Kidney (tissue), 14 donors: ENCODE data around the gene DPYSL4. TPM values are rescaled to one million over a fixed set of nuclear protein-coding genes. Genes with fewer than 3 reads are reported as not detected.

Source experiments
- DNase-seq, 5 donors: peaks; one replicate each; pipeline ENCODE4 v3.0.0-alpha.2; 2013 to 2020
- FAIRE-seq: peaks from 2 replicates; lab custom pipeline; 2012; peaks lifted over from hg19 to GRCh38; lab: Jason Lieb, UNC
- H3K27ac ChIP-seq, 2 donors: one replicate each; pipeline ENCODE4 v1.7.0; 2013; ENCODE audit warnings: low read depth in 2 of 2, low read length in 2 of 2, inconsistent platforms in 1 of 2
- H3K27me3 ChIP-seq: one replicate; pipeline ENCODE4 v1.7.1; 2013; ENCODE audit warnings: low read length, inconsistent platforms; ENCODE audit not compliant: control insufficient read depth, insufficient read depth
- H3K36me3 ChIP-seq, 3 donors: one replicate each; pipeline versions ENCODE4 v1.7.0 to v1.7.1; 2013; ENCODE audit warnings: low read length in 3 of 3, control low read depth in 1 of 3, inconsistent platforms in 1 of 3; ENCODE audit not compliant: insufficient read depth in 3 of 3, control insufficient read depth in 2 of 3
- H3K4me1 ChIP-seq, 3 donors: one replicate each; pipeline versions ENCODE4 v1.7.0 to v1.7.1; 2013; ENCODE audit warnings: low read length in 3 of 3, inconsistent platforms in 1 of 3, low read depth in 1 of 3; ENCODE audit not compliant: control insufficient read depth in 2 of 3, insufficient read depth in 2 of 3
- H3K4me3 ChIP-seq, 3 donors: one replicate each; pipeline versions ENCODE4 v1.7.0 to v1.8.1; 2013; ENCODE audit warnings: low read length in 3 of 3, control low read depth in 1 of 3, inconsistent platforms in 1 of 3
- H3K9ac ChIP-seq, 3 donors: one replicate each; pipeline versions ENCODE4 v1.7.0 to v1.7.1; 2013; ENCODE audit warnings: low read length in 3 of 3, control low read depth in 1 of 3, inconsistent platforms in 1 of 3
- H3K9me3 ChIP-seq, 3 donors: one replicate each; pipeline versions ENCODE4 v1.7.0 to v1.7.1; 2013; ENCODE audit warnings: low read length in 3 of 3, control low read depth in 1 of 3, inconsistent platforms in 1 of 3; ENCODE audit not compliant: control insufficient read depth in 2 of 3, insufficient read depth in 1 of 3
- CTCF ChIP-seq: IDR thresholded peaks from 3 replicates; pipeline ENCODE4 v1.5.1; 2012; ENCODE audit warnings: mild to moderate bottlenecking, moderate library complexity, borderline replicate concordance; ENCODE audit not compliant: insufficient read depth; ENCODE audit errors: extremely low read depth
- intact Hi-C: fragments of 100-400 bp; cut with DNase I; formaldehyde crosslinking; loops from one replicate; pipeline ENCODE4 v1.11.1; 2022
- polyA plus RNA-seq: library from polyadenylated mRNA; stranded (reverse); fragments of 350-450 nt; fragmentation: Illumina TruSeq; extraction: RNeasy Lipid Tissue Mini Kit (QIAGEN cat#74804); gene quantifications from one replicate; pipeline ENCODE4 v1.2.3, GENCODE V29; 2014; ENCODE audit warnings: low read depth, low replicate concordance; ENCODE audit not compliant: insufficient read depth
- total RNA-seq: library from RNA; stranded (reverse); fragmentation: NEBNext Ultra II Directional; extraction: Animal tissue kit (Norgen Biotek cat#: 25700); gene quantifications from one replicate; pipeline ENCODE4 v1.2.1, GENCODE V29; 2021
- donor health status: control.
- donor health status: control.
- donor health status: control.
- donor health status: control.
- donor health status: control.
- donor health status: DM: yes; HTN: yes; CAD: no.
- donor health status: Normal renal cell carcinoma (clear cell type).

DPYSL4 gene
- total and polyA plus RNA-seq, 2 donors from 2014 or later: 0.60 TPM; not detected in 1

DNA sequence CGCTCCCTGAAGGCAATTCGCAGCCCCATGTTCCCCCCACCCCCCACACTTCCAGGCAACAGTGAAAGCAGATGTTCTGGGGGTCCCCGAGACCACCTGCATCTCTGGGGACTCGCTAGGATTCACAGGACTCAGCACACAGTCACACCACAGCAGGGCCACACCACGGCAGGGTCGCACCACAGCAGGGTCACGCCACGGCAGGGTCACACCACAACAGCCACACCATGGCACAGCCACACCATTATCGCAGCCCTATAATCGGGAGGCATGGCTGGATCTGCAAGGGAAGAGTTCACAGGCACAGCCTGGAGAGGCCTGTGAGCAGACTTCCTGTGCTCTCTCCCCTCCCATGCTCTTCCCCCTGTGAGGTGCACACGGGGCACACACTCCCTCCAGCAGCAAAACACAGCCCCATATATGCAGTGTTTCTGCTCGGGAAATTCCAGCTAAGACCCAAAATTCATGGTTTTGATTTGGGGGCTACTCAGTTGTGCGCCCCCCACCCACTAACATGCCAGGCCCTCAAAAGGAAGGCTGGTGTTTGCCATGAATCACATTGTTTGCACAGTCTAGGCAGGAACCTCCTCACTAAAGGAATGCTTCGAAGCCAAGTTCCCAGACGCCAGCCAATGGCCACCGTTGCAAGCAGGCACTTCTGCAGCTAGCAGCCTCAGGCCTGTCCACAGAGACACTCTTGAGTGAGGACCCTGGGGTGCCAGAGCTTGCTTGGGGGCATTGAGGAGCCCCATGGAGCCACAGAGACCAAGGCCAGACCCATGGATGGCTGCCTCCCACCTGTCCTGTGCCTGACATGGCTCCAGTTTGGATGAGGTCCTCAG lies 7.0 kb upstream of the DPYSL4 start:
- no peak overlapping the region for H3K27ac ChIP-seq
- TF ChIP-seq CTCF: no peak
- H3K4me1 ChIP-seq: peaks cover 0 to 2% (median 0%) of the 10 kb centered on the region in 3 donors
- peaks cover 0 to 1% (median 0%) of the 10 kb centered on the region in 3 donors for H3K9me3 ChIP-seq
- DNase-seq (no peak), FAIRE-seq (no peak)
- no peaks in the 10 kb centered on the region for H3K27me3 ChIP-seq
- no peaks in the 10 kb centered on the region for H3K36me3 ChIP-seq
- H3K4me3 ChIP-seq: no peak overlapping the region
- intact Hi-C loops: no loop called here
- H3K9ac ChIP-seq: no peak overlapping the region

DNA sequence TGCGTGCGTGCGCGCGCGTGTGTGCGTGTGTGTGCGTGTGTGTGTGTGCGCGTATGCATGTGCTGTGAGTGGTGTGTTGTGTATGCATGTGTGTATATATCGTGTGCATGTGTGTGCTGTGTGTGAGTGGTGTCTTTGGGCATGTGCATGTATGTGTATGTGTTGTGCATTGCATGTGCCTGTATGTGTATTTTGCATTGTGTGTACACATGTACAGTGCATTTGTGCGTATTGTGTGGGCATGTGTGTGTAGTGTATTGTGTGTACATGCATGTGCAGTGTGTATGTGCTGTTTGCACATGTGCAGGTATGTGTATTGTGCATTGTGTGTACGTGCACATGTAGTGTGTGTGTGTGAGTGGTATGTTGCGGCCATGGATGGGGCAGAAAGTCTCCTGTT lies 6.0 kb upstream of the DPYSL4 start:
- H3K27me3 ChIP-seq: peaks cover 2% of the 10 kb centered on the region
- DNase-seq: no peak
- FAIRE-seq: no peak

DNA sequence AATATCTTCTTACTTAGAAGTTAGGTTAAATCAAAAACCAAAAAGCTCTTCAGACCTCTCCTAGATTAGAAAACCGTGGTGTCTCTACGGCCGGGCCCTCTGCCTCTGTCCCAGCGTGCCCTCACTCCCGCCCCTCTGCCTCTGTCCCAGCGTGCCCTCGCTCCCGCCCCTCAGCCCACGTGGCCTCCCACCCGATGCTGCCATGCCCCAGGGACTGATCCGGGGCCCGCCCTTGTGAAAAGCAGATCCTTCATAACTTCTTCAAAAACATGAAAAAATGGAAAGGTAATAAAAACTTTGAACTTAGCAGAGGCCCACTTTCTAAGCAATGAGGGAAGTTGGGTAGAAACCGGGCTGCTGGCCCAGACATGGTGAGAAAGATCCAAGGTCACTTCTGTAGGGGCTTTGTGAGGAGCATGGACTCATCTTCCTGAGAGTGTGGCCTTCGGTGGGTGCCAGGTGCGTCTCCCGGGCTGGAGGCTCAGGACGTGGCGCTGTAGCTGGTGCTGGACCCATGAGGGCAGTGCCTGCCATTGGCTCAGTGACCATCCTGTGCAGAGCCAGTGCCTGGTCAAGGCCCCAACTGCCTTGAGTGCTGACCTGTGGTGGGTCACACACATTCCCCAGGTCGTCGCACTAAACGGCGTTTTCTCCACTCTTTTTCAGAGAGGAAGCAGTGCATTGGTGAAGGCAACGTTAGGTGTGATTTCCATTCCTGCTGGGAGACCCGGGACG lies 4.9 kb upstream of the DPYSL4 start:
- peaks cover 0 to 1% (median 0%) of the 10 kb centered on the region in 3 donors for H3K9me3 ChIP-seq
- peaks cover 0 to 4% (median 0%) of the 10 kb centered on the region in 3 donors for H3K4me1 ChIP-seq
- no peak for TF ChIP-seq CTCF
- H3K4me3 ChIP-seq: no peak overlapping the region
- FAIRE-seq (no peak), DNase-seq (peak in 1 of 5 donors; percentile 45)
- intact Hi-C loops: no loop called here
- no peaks in the 10 kb centered on the region for H3K36me3 ChIP-seq
- no peak overlapping the region for H3K27ac ChIP-seq
- no peak overlapping the region for H3K9ac ChIP-seq
- peaks cover 2% of the 10 kb centered on the region for H3K27me3 ChIP-seq

More for the DNA sequence above, 6.0 kb upstream of the DPYSL4 start:
- TF ChIP-seq CTCF: no peak
- Histone ChIP-seq H3K9me3 (peaks cover 0 to 1% (median 0%) of the 10 kb centered on the region in 3 donors), H3K9ac (no peak overlapping the region), H3K4me1 (peaks cover 0 to 2% (median 0%) of the 10 kb centered on the region in 3 donors), H3K36me3 (no peaks in the 10 kb centered on the region), H3K27ac (no peak overlapping the region), H3K4me3 (no peak overlapping the region)
- intact Hi-C loops: no loop called here
